HepG2 (cell line): ENCODE results near the gene NTN5. TPM values are rescaled to one million over a fixed set of nuclear protein-coding genes. Genes with fewer than 3 reads are reported as not detected.
A peak's percentile ranks its signal among the peaks of the same experiment; 100 is the strongest.

ENCODE experiments used
- CREM ChIP-seq, 2 experiments: sonication (generic) in 1 of 2; formaldehyde crosslinking in 1 of 2; IDR thresholded peaks; 2 replicates each; pipeline versions ENCODE4 v1.4.0 to v1.6.1; 2016 to 2020; ENCODE audit warnings: antibody characterized with exemption in 1 of 2, mild to moderate bottlenecking in 1 of 2, missing genetic modification reagents in 1 of 2
- FOXK1 ChIP-seq: sonication (generic); formaldehyde crosslinking; IDR thresholded peaks from 2 replicates; pipeline ENCODE4 v1.4.0; 2020; ENCODE audit warnings: low read depth, missing genetic modification reagents, borderline replicate concordance
- FOXM1 ChIP-seq: sonication (generic); formaldehyde crosslinking; IDR thresholded peaks from 2 replicates; pipeline ENCODE4 v1.5.0; 2020; ENCODE audit warnings: missing genetic modification reagents
- ISL2 ChIP-seq: sonication (generic); formaldehyde crosslinking; IDR thresholded peaks from 2 replicates; pipeline ENCODE4 v1.5.0; 2020; ENCODE audit warnings: missing genetic modification reagents
- MTA1 ChIP-seq: sonication (generic); formaldehyde crosslinking; IDR thresholded peaks from 2 replicates; pipeline ENCODE4 v1.4.0; 2020; ENCODE audit warnings: missing genetic modification reagents, mild to moderate bottlenecking, borderline replicate concordance
- NCOA2 ChIP-seq: sonication (generic); formaldehyde crosslinking; IDR thresholded peaks from 2 replicates; pipeline ENCODE4 v1.8.0; 2022; ENCODE audit warnings: inconsistent platforms
- NCOR1 ChIP-seq: fragments of 200-600 bp; sonication (generic); IDR thresholded peaks from 2 replicates; pipeline ENCODE4 v1.7.0; 2017; ENCODE audit warnings: antibody characterized with exemption, low read length, borderline replicate concordance
- NFKB2 ChIP-seq: sonication (generic); formaldehyde crosslinking; IDR thresholded peaks from 2 replicates; pipeline ENCODE4 v1.4.0; 2020; ENCODE audit warnings: missing genetic modification reagents, borderline replicate concordance
- RBM39 ChIP-seq: fragments of 200-400 bp; formaldehyde crosslinking; IDR thresholded peaks from one replicate; pipeline ENCODE4 v1.6.1; 2018; ENCODE audit warnings: antibody characterized with exemption, mild to moderate bottlenecking, low read depth, low read length; ENCODE audit not compliant: poor library complexity, severe bottlenecking
- RXRB ChIP-seq: IDR thresholded peaks from 2 replicates; pipeline ENCODE4 v1.6.1; 2016; ENCODE audit warnings: borderline replicate concordance, missing genetic modification reagents, missing compliant biosample characterization
- SIX4 ChIP-seq: sonication (generic); formaldehyde crosslinking; IDR thresholded peaks from 2 replicates; pipeline ENCODE4 v1.4.0; 2020; ENCODE audit warnings: missing genetic modification reagents
- SKI ChIP-seq: fragments of 450-650 bp; IDR thresholded peaks from one replicate; pipeline ENCODE4 v1.6.1; 2018; ENCODE audit warnings: mild to moderate bottlenecking; ENCODE audit not compliant: partially characterized antibody
- SOX13 ChIP-seq, 3 experiments: fragments of 450-650 bp in 1 of 3; sonication (generic) in 1 of 3; formaldehyde crosslinking in 1 of 3; IDR thresholded peaks in 2 of 3; conservative IDR thresholded peaks in 1 of 3; 2 replicates each; pipeline versions ENCODE4 v1.5.0 to v1.6.1; 2016 to 2020; ENCODE audit warnings: antibody characterized with exemption in 1 of 3, mild to moderate bottlenecking in 1 of 3, missing compliant biosample characterization in 1 of 3, missing genetic modification reagents in 1 of 3, moderate library complexity in 1 of 3
- ZFY ChIP-seq: sonication (generic); formaldehyde crosslinking; IDR thresholded peaks from 2 replicates; pipeline ENCODE4 v1.4.0; 2020; ENCODE audit warnings: missing genetic modification reagents
- ZNF235 ChIP-seq: sonication (generic); formaldehyde crosslinking; IDR thresholded peaks from 2 replicates; pipeline ENCODE4 v1.8.1; 2023; ENCODE audit warnings: mild to moderate bottlenecking, missing genetic modification reagents, borderline replicate concordance
- ZNF281 ChIP-seq: sonication (generic); formaldehyde crosslinking; IDR thresholded peaks from 2 replicates; pipeline ENCODE4 v1.4.0; 2020; ENCODE audit warnings: missing genetic modification reagents, borderline replicate concordance
- ZNF318 ChIP-seq: sonication (generic); formaldehyde crosslinking; IDR thresholded peaks from 2 replicates; pipeline ENCODE4 v1.4.0; 2020; ENCODE audit warnings: mild to moderate bottlenecking, missing genetic modification reagents
- ZNF709 ChIP-seq: sonication (generic); formaldehyde crosslinking; IDR thresholded peaks from 2 replicates; pipeline ENCODE4 v1.5.0; 2020; ENCODE audit warnings: mild to moderate bottlenecking, missing genetic modification reagents
- polyA plus RNA-seq, 8 experiments: library from polyadenylated mRNA; depleted of rRNA in 3 of 8; stranded (reverse) in 7 of 8; unstranded in 1 of 8; fragments of >200 nt; fragmentation: Illumina TruSeq in 4 of 8; extraction: Trizol in 4 of 8; gene quantifications; 2 replicates each; pipeline versions ENCODE4 v1.2.1 to v1.2.3, GENCODE V29; 2011 to 2016; ENCODE audit warnings: low read depth in 4 of 8, missing spikeins in 1 of 8, mixed read lengths in 1 of 8; ENCODE audit not compliant: insufficient read depth in 1 of 8
- total RNA-seq, 5 experiments: library from RNA; depleted of rRNA; stranded (reverse); fragments of >200 nt; fragmentation: Illumina TruSeq; extraction: Trizol; gene quantifications; 2 replicates each; pipeline ENCODE4 v1.2.3, GENCODE V29; 2016; ENCODE audit warnings: low read depth in 1 of 5

Gene NTN5
- total and polyA plus RNA-seq, 2 of the 13 experiments (the other 11 are each of a cell fraction or from before 2014, with no cell fraction given), result 0.05 TPM; not detected in 1

- peak; percentile 79; the same call in 1 of the 2 replicates for TF ChIP-seq MTA1
- TF ChIP-seq SKI, result peak; percentile 97
- no peak for TF ChIP-seq FOXM1
- no peak for TF ChIP-seq ZNF235
- TF ChIP-seq ZFY (CRISPR knock-in tag), result peak; percentile 73
- no peak; the same call in 1 of the 2 replicates for TF ChIP-seq FOXK1 (CRISPR knock-in tag)
- peak; percentile 33 for TF ChIP-seq RBM39
- peak; percentile 55; the same call in 1 of the 2 replicates for TF ChIP-seq CREM (IDR thresholded peaks at IDR 0.05)
- TF ChIP-seq CREM (CRISPR knock-in tag; IDR thresholded peaks at IDR 0.05), result no peak
- TF ChIP-seq ZNF709 (CRISPR knock-in tag), result no peak
- TF ChIP-seq NFKB2 (CRISPR knock-in tag), result no peak; the same call in 1 of the 2 replicates
- TF ChIP-seq ISL2 (CRISPR knock-in tag), result peak; percentile 25; the same call in 1 of the 2 replicates
- peak; percentile 88 for TF ChIP-seq NCOR1
- TF ChIP-seq ZNF318, result no peak
- peak; percentile 96 for TF ChIP-seq ZNF281 (CRISPR knock-in tag)
- 0 out of 2 replicates have a peak, but pooled peaks have one; percentile 14 for TF ChIP-seq SOX13 (IDR thresholded peaks at IDR 0.05)
- TF ChIP-seq SOX13 (CRISPR knock-in tag; conservative IDR thresholded peaks at IDR 0.05 in 1 of 2, IDR thresholded peaks at IDR 0.05 in 1 of 2), result peak in 1 of 2 experiments; percentile 57; a peak in 2 of 4 replicates
- TF ChIP-seq RXRB, result peak; percentile 98
- peak; percentile 33; the same call in 1 of the 2 replicates for TF ChIP-seq SIX4 (CRISPR knock-in tag)
- TF ChIP-seq NCOA2 (CRISPR knock-in tag), result peak; percentile 73
Observed at GRCh38 chr19:48718711-48719231, 46.0 kb upstream of the NTN5 start (continued).
